GM23248 (cell line): ENCODE data around the gene PTPRF. TPM values are rescaled to one million over a fixed set of nuclear protein-coding genes. Genes with fewer than 3 reads are reported as not detected.

Experiments used
- DNase-seq: peaks from one replicate; pipeline ENCODE4 v3.0.0-alpha.2; 2015
- H2AFZ ChIP-seq: fragments of 200-600 bp; sonication (generic); 2 replicates; pipeline ENCODE4 v1.6.1; 2016; ENCODE audit warnings: antibody characterized with exemption
- H3F3A ChIP-seq: fragments of 200-600 bp; sonication (generic); 2 replicates; pipeline ENCODE4 v1.6.1; 2016; ENCODE audit warnings: mild to moderate bottlenecking, antibody characterized with exemption, mixed run types; ENCODE audit not compliant: insufficient read depth
- H3K27ac ChIP-seq: fragments of 200-600 bp; sonication (generic); 2 replicates; pipeline ENCODE4 v1.5.1; 2016; ENCODE audit warnings: mild to moderate bottlenecking
- H3K27me3 ChIP-seq: fragments of 200-600 bp; sonication (generic); replicated peaks from 2 replicates; pipeline ENCODE4 v1.6.1; 2016; ENCODE audit warnings: mild to moderate bottlenecking; ENCODE audit not compliant: insufficient read depth
- H3K36me3 ChIP-seq: fragments of 200-600 bp; sonication (generic); 2 replicates; pipeline ENCODE4 v1.6.1; 2016; ENCODE audit warnings: low read depth, mild to moderate bottlenecking
- H3K4me1 ChIP-seq: fragments of 200-600 bp; sonication (generic); 2 replicates; pipeline ENCODE4 v1.6.1; 2016; ENCODE audit warnings: mild to moderate bottlenecking; ENCODE audit not compliant: insufficient read depth
- H3K4me2 ChIP-seq: fragments of 200-600 bp; sonication (generic); one replicate; pipeline ENCODE4 v1.6.1; 2016; ENCODE audit warnings: mild to moderate bottlenecking; ENCODE audit not compliant: unreplicated experiment
- H3K4me3 ChIP-seq: fragments of 200-600 bp; sonication (generic); 2 replicates; pipeline ENCODE4 v1.5.1; 2016; ENCODE audit warnings: mild to moderate bottlenecking
- H3K79me2 ChIP-seq: fragments of 200-600 bp; sonication (generic); 2 replicates; pipeline ENCODE4 v1.6.1; 2016; ENCODE audit warnings: mild to moderate bottlenecking; ENCODE audit not compliant: insufficient read depth
- H3K9ac ChIP-seq: fragments of 200-600 bp; sonication (generic); 2 replicates; pipeline ENCODE4 v1.6.1; 2016; ENCODE audit warnings: mild to moderate bottlenecking
- H3K9me2 ChIP-seq: fragments of 200-600 bp; sonication (generic); 2 replicates; pipeline ENCODE4 v1.6.1; 2016; ENCODE audit warnings: mixed run types, mild to moderate bottlenecking, moderate library complexity; ENCODE audit not compliant: insufficient read depth
- H3K9me3 ChIP-seq: fragments of 200-600 bp; sonication (generic); one replicate; pipeline ENCODE4 v1.6.1; 2017; ENCODE audit warnings: low read depth
- H4K20me1 ChIP-seq: fragments of 200-600 bp; sonication (generic); 2 replicates; pipeline ENCODE4 v1.6.0; 2016; ENCODE audit not compliant: insufficient read depth
- EZH2 ChIP-seq: fragments of 200-600 bp; sonication (generic); IDR thresholded peaks from 2 replicates; pipeline ENCODE4 v1.6.1; 2018; ENCODE audit warnings: antibody characterized with exemption, mild to moderate bottlenecking; ENCODE audit not compliant: insufficient read depth, poor library complexity, severe bottlenecking
- EZH2phosphoT487 ChIP-seq: fragments of 200-600 bp; sonication (generic); IDR thresholded peaks from 2 replicates; pipeline ENCODE4 v1.6.1; 2018; ENCODE audit warnings: antibody characterized with exemption, moderate library complexity, mild to moderate bottlenecking, low read depth; ENCODE audit not compliant: insufficient read depth
- WGBS, 2 experiments: methylation state at CpG; one replicate each; pipeline ENCODE4 v1.1.6; 2015 to 2017; ENCODE audit warnings: low lambda C conversion rate in 2 of 2, low coverage in 1 of 2; ENCODE audit errors: missing lambda C conversion rate in 2 of 2; 5-methylcytosine and 5-hydroxymethylcytosine counted together
- in situ Hi-C: fragments of 300-500 bp; cut with MboI; formaldehyde crosslinking; loops from 2 replicates; pipeline ENCODE4 v1.15.0; 2020
- polyA plus RNA-seq: library from polyadenylated mRNA; unstranded; fragments of >200 nt; fragmentation: Nextera tagmentation; extraction: Ambion mirVana; gene quantifications from 2 replicates; pipeline ENCODE4 v1.2.1, GENCODE V29; 2016
- total RNA-seq: library from RNA; depleted of rRNA; stranded (reverse); fragments of >200 nt; shearing (Covaris generic); gene quantifications from 2 replicates; pipeline ENCODE4 v1.2.3, GENCODE V29; 2014

PTPRF gene
- total and polyA plus RNA-seq, 2 experiments from 2014 or later, result 14.0 to 15.0 TPM

GRCh38 chr1:43541721-43542401 is 11.2 kb downstream of the PTPRF start:
- 66 to 68% methylated on average over 14 of the region's 14 CpGs for WGBS, 2 experiments
- no peaks in the 10 kb centered on the region for H3K36me3 ChIP-seq
- no peaks in the 10 kb centered on the region for H3K9me2 ChIP-seq
- no peaks in the 10 kb centered on the region for H4K20me1 ChIP-seq
- H3K9me3 ChIP-seq, result no peaks in the 10 kb centered on the region
- no peak overlapping the region for H3K4me2 ChIP-seq
- no peak overlapping the region for H2AFZ ChIP-seq
- H3K9ac ChIP-seq, result no peak overlapping the region
- DNase-seq, result peak; percentile 52
- no peak overlapping the region for H3K4me3 ChIP-seq
- in situ Hi-C loops, result loop anchor here (25.0 kb wide), 1 partner anchor 395 kb away; the partner anchor contains the start of genes ARTN and IPO13
- TF ChIP-seq EZH2phosphoT487 (no peak), EZH2 (no peak)
- H3F3A ChIP-seq, result no peaks in the 10 kb centered on the region
- no peaks in the 10 kb centered on the region for H3K4me1 ChIP-seq
- H3K79me2 ChIP-seq, result no peaks in the 10 kb centered on the region
- no peak overlapping the region for H3K27ac ChIP-seq
- no peaks in the 10 kb centered on the region for H3K27me3 ChIP-seq

- no peak overlapping the region for H3K27ac ChIP-seq
- no peaks in the 10 kb centered on the region for H3K9me2 ChIP-seq
- no peaks in the 10 kb centered on the region for H3K36me3 ChIP-seq
- H3K9me3 ChIP-seq, result no peaks in the 10 kb centered on the region
- 89% methylated on average over 15 of the region's 15 CpGs for WGBS, 2 experiments
- in situ Hi-C loops, result loop anchor here (25.0 kb wide), 1 partner anchor 395 kb away; the partner anchor contains the start of genes ARTN and IPO13
- no peaks in the 10 kb centered on the region for H3K4me1 ChIP-seq
- no peak for TF ChIP-seq EZH2
- no peak for TF ChIP-seq EZH2phosphoT487
- no peak for DNase-seq
- H3F3A ChIP-seq, result no peaks in the 10 kb centered on the region
- H3K27me3 ChIP-seq, result no peaks in the 10 kb centered on the region
- H3K9ac ChIP-seq, result no peak overlapping the region
- no peak overlapping the region for H2AFZ ChIP-seq
- no peak overlapping the region for H3K4me2 ChIP-seq
- H4K20me1 ChIP-seq, result no peaks in the 10 kb centered on the region
- no peaks in the 10 kb centered on the region for H3K79me2 ChIP-seq
- H3K4me3 ChIP-seq, result no peak overlapping the region
Measured at GRCh38 chr1:43542527-43543458, 12.1 kb downstream of the PTPRF start.

- Histone ChIP-seq H3K79me2 (no peaks in the 10 kb centered on the region), H4K20me1 (no peaks in the 10 kb centered on the region), H2AFZ (no peak overlapping the region), H3K4me3 (no peak overlapping the region), H3K9me3 (no peaks in the 10 kb centered on the region), H3K4me2 (no peak overlapping the region), H3K4me1 (no peaks in the 10 kb centered on the region), H3K27me3 (no peaks in the 10 kb centered on the region), H3F3A (no peaks in the 10 kb centered on the region), H3K27ac (no peak overlapping the region), H3K9me2 (no peaks in the 10 kb centered on the region), H3K9ac (no peak overlapping the region), H3K36me3 (no peaks in the 10 kb centered on the region)
- WGBS, 2 experiments, result 93 to 97% methylated on average over 8 of the region's 8 CpGs
- in situ Hi-C loops, result loop anchor here (25.0 kb wide), 1 partner anchor 394 kb away; the partner anchor contains the start of genes ARTN and IPO13
- no peak for DNase-seq
- no peak for TF ChIP-seq EZH2phosphoT487
- no peak for TF ChIP-seq EZH2
Measured at GRCh38 chr1:43543567-43543966, 12.9 kb downstream of the PTPRF start.

- no peak overlapping the region for H3K9ac ChIP-seq
- WGBS, 2 experiments, result 84 to 86% methylated on average over 12 of the region's 12 CpGs
- H3K9me3 ChIP-seq, result no peaks in the 10 kb centered on the region
- H3K27me3 ChIP-seq, result no peaks in the 10 kb centered on the region
- in situ Hi-C loops, result loop anchor here (25.0 kb wide), 1 partner anchor 392 kb away; the partner anchor contains the start of genes ARTN and IPO13
- H3K9me2 ChIP-seq, result no peaks in the 10 kb centered on the region
- H3K27ac ChIP-seq, result no peak overlapping the region
- H2AFZ ChIP-seq, result no peak overlapping the region
- no peak overlapping the region for H3K4me3 ChIP-seq
- H3K4me2 ChIP-seq, result no peak overlapping the region
- H4K20me1 ChIP-seq, result no peaks in the 10 kb centered on the region
- TF ChIP-seq EZH2phosphoT487 (no peak), EZH2 (no peak)
- H3K4me1 ChIP-seq, result no peaks in the 10 kb centered on the region
- H3F3A ChIP-seq, result no peaks in the 10 kb centered on the region
- no peak for DNase-seq
- H3K79me2 ChIP-seq, result no peaks in the 10 kb centered on the region
- no peaks in the 10 kb centered on the region for H3K36me3 ChIP-seq
Measured at GRCh38 chr1:43545339-43545694, 14.6 kb downstream of the PTPRF start.
